Measurements from ENCODE around the gene SLC25A11.
A peak's percentile ranks its signal among the peaks of the same experiment; 100 is the strongest.

Gene SLC25A11

GRCh38 chr17:4941319-4941610 lies 1.4 kb upstream of the SLC25A11 start:
- Histone ChIP-seq H3K27ac (ENCODE audit: low read length) (no peak overlapping the region), H3K4me1 (ENCODE audit: insufficient read depth, low read length) (peaks cover 10% of the 10 kb centered on the region; the same call in 1 of the 2 replicates), H3K9me3 (ENCODE audit: insufficient read depth, low read depth, low read length) (no peaks in the 10 kb centered on the region), H3K4me3 (ENCODE audit: low read length) (peak overlapping the region; percentile 97), H3K9ac (ENCODE audit: low read depth, low read length) (peak overlapping the region; percentile 88), H3K27me3 (ENCODE audit: insufficient read depth, low read length) (no peaks in the 10 kb centered on the region), H3K36me3 (ENCODE audit: insufficient read depth, low read depth, low read length) (peaks cover 71% of the 10 kb centered on the region)

GRCh38 chr17:4940555-4941318 lies 891 bp upstream of the SLC25A11 start:
- no peaks in the 10 kb centered on the region for H3K27me3 ChIP-seq (ENCODE audit: insufficient read depth, low read length)
- H3K36me3 ChIP-seq (ENCODE audit: insufficient read depth, low read depth, low read length) = peaks cover 67% of the 10 kb centered on the region
- H3K27ac ChIP-seq (ENCODE audit: low read length) = peak overlapping the region; percentile 20
- H3K9me3 ChIP-seq (ENCODE audit: insufficient read depth, low read depth, low read length) = no peaks in the 10 kb centered on the region
- H3K9ac ChIP-seq (ENCODE audit: low read depth, low read length) = peak overlapping the region; percentile 88
- H3K4me1 ChIP-seq (ENCODE audit: insufficient read depth, low read length) = peaks cover 7% of the 10 kb centered on the region; the same call in 1 of the 2 replicates
- peak overlapping the region; percentile 97 for H3K4me3 ChIP-seq (ENCODE audit: low read length)

GRCh38 chr17:4939546-4939795 lies 375 bp downstream of the SLC25A11 start:
- Histone ChIP-seq H3K27ac (ENCODE audit: low read length) (peak overlapping the region; percentile 20), H3K36me3 (ENCODE audit: insufficient read depth, low read depth, low read length) (peaks cover 55% of the 10 kb centered on the region), H3K27me3 (ENCODE audit: insufficient read depth, low read length) (no peaks in the 10 kb centered on the region), H3K4me1 (ENCODE audit: insufficient read depth, low read length) (peaks cover 4% of the 10 kb centered on the region; the same call in 1 of the 2 replicates), H3K4me3 (ENCODE audit: low read length) (peak overlapping the region; percentile 97), H3K9ac (ENCODE audit: low read depth, low read length) (peak overlapping the region; percentile 88), H3K9me3 (ENCODE audit: insufficient read depth, low read depth, low read length) (no peaks in the 10 kb centered on the region)

GRCh38 chr17:4938688-4939545 lies 929 bp downstream of the SLC25A11 start:
- peak overlapping the region; percentile 20 for H3K27ac ChIP-seq (ENCODE audit: low read length)
- H3K4me3 ChIP-seq (ENCODE audit: low read length) = peak overlapping the region; percentile 97
- H3K27me3 ChIP-seq (ENCODE audit: insufficient read depth, low read length) = no peaks in the 10 kb centered on the region
- H3K4me1 ChIP-seq (ENCODE audit: insufficient read depth, low read length) = peaks cover 4% of the 10 kb centered on the region; the same call in 1 of the 2 replicates
- H3K9me3 ChIP-seq (ENCODE audit: insufficient read depth, low read depth, low read length) = no peaks in the 10 kb centered on the region
- H3K9ac ChIP-seq (ENCODE audit: low read depth, low read length) = peak overlapping the region; percentile 88
- peaks cover 49% of the 10 kb centered on the region for H3K36me3 ChIP-seq (ENCODE audit: insufficient read depth, low read depth, low read length)

GRCh38 chr17:4938069-4938491 lies 1.8 kb downstream of the SLC25A11 start:
- Histone ChIP-seq H3K36me3 (ENCODE audit: insufficient read depth, low read depth, low read length) (peaks cover 41% of the 10 kb centered on the region), H3K4me1 (ENCODE audit: insufficient read depth, low read length) (peaks cover 4% of the 10 kb centered on the region; the same call in 1 of the 2 replicates), H3K9me3 (ENCODE audit: insufficient read depth, low read depth, low read length) (no peaks in the 10 kb centered on the region), H3K27ac (ENCODE audit: low read length) (no peak overlapping the region), H3K4me3 (ENCODE audit: low read length) (no peak overlapping the region; the same call in 1 of the 2 replicates), H3K27me3 (ENCODE audit: insufficient read depth, low read length) (no peaks in the 10 kb centered on the region), H3K9ac (ENCODE audit: low read depth, low read length) (peak overlapping the region; percentile 88)

GRCh38 chr17:4937553-4937952 lies 2.3 kb downstream of the SLC25A11 start:
- Histone ChIP-seq H3K36me3 (ENCODE audit: insufficient read depth, low read depth, low read length) (peaks cover 36% of the 10 kb centered on the region), H3K9me3 (ENCODE audit: insufficient read depth, low read depth, low read length) (no peaks in the 10 kb centered on the region), H3K9ac (ENCODE audit: low read depth, low read length) (no peak overlapping the region), H3K27ac (ENCODE audit: low read length) (no peak overlapping the region), H3K4me3 (ENCODE audit: low read length) (no peak overlapping the region), H3K4me1 (ENCODE audit: insufficient read depth, low read length) (peaks cover 4% of the 10 kb centered on the region; the same call in 1 of the 2 replicates), H3K27me3 (ENCODE audit: insufficient read depth, low read length) (no peaks in the 10 kb centered on the region)

- no peak overlapping the region for H3K4me3 ChIP-seq (ENCODE audit: low read length)
- no peak overlapping the region for H3K9ac ChIP-seq (ENCODE audit: low read depth, low read length)
- no peak overlapping the region for H3K27ac ChIP-seq (ENCODE audit: low read length)
- no peaks in the 10 kb centered on the region for H3K27me3 ChIP-seq (ENCODE audit: insufficient read depth, low read length)
- H3K4me1 ChIP-seq (ENCODE audit: insufficient read depth, low read length) = peaks cover 4% of the 10 kb centered on the region; the same call in 1 of the 2 replicates
- no peaks in the 10 kb centered on the region for H3K9me3 ChIP-seq (ENCODE audit: insufficient read depth, low read depth, low read length)
- peaks cover 27% of the 10 kb centered on the region for H3K36me3 ChIP-seq (ENCODE audit: insufficient read depth, low read depth, low read length)
These were observed 3.4 kb downstream of the SLC25A11 start for GRCh38 chr17:4936436-4936835.

GRCh38 chr17:4935650-4936049 lies 4.2 kb downstream of the SLC25A11 start:
- H3K9me3 ChIP-seq (ENCODE audit: insufficient read depth, low read depth, low read length) = no peaks in the 10 kb centered on the region
- no peak overlapping the region for H3K9ac ChIP-seq (ENCODE audit: low read depth, low read length)
- H3K4me1 ChIP-seq (ENCODE audit: insufficient read depth, low read length) = no peaks in the 10 kb centered on the region
- no peaks in the 10 kb centered on the region for H3K27me3 ChIP-seq (ENCODE audit: insufficient read depth, low read length)
- no peak overlapping the region for H3K27ac ChIP-seq (ENCODE audit: low read length)
- peaks cover 27% of the 10 kb centered on the region for H3K36me3 ChIP-seq (ENCODE audit: insufficient read depth, low read depth, low read length)
- no peak overlapping the region for H3K4me3 ChIP-seq (ENCODE audit: low read length)

- Histone ChIP-seq H3K4me3 (ENCODE audit: low read length) (no peak overlapping the region), H3K9me3 (ENCODE audit: insufficient read depth, low read depth, low read length) (no peaks in the 10 kb centered on the region), H3K9ac (ENCODE audit: low read depth, low read length) (no peak overlapping the region), H3K27me3 (ENCODE audit: insufficient read depth, low read length) (no peaks in the 10 kb centered on the region), H3K36me3 (ENCODE audit: insufficient read depth, low read depth, low read length) (peaks cover 27% of the 10 kb centered on the region), H3K4me1 (ENCODE audit: insufficient read depth, low read length) (no peaks in the 10 kb centered on the region), H3K27ac (ENCODE audit: low read length) (no peak overlapping the region)
These were observed 5.5 kb downstream of the SLC25A11 start for GRCh38 chr17:4934173-4934979.

GRCh38 chr17:4933646-4934045 lies 6.2 kb downstream of the SLC25A11 start:
- H3K9ac ChIP-seq (ENCODE audit: low read depth, low read length) = no peak overlapping the region
- H3K4me3 ChIP-seq (ENCODE audit: low read length) = no peak overlapping the region
- H3K27me3 ChIP-seq (ENCODE audit: insufficient read depth, low read length) = no peaks in the 10 kb centered on the region
- H3K27ac ChIP-seq (ENCODE audit: low read length) = no peak overlapping the region
- peaks cover 26% of the 10 kb centered on the region for H3K36me3 ChIP-seq (ENCODE audit: insufficient read depth, low read depth, low read length)
- H3K4me1 ChIP-seq (ENCODE audit: insufficient read depth, low read length) = no peaks in the 10 kb centered on the region
- no peaks in the 10 kb centered on the region for H3K9me3 ChIP-seq (ENCODE audit: insufficient read depth, low read depth, low read length)

- H3K36me3 ChIP-seq (ENCODE audit: insufficient read depth, low read depth, low read length) = peaks cover 17% of the 10 kb centered on the region
- H3K9me3 ChIP-seq (ENCODE audit: insufficient read depth, low read depth, low read length) = no peaks in the 10 kb centered on the region
- H3K4me1 ChIP-seq (ENCODE audit: insufficient read depth, low read length) = no peaks in the 10 kb centered on the region
- no peak overlapping the region for H3K9ac ChIP-seq (ENCODE audit: low read depth, low read length)
- no peaks in the 10 kb centered on the region for H3K27me3 ChIP-seq (ENCODE audit: insufficient read depth, low read length)
- H3K4me3 ChIP-seq (ENCODE audit: low read length) = no peak overlapping the region
- H3K27ac ChIP-seq (ENCODE audit: low read length) = no peak overlapping the region
These were observed 7.1 kb downstream of the SLC25A11 start for GRCh38 chr17:4932756-4933155.

Data from iPS-20b (cell line).